Epithelial cell of esophagus (primary cell): ENCODE results near the gene SHC1.

Experiments used
- DNase-seq: peaks from one replicate; pipeline ENCODE4 v3.0.0; 2010; ENCODE audit warnings: low read depth
- H3K4me3 ChIP-seq: 2 replicates; pipeline ENCODE4 v1.5.1; 2011; ENCODE audit warnings: mild to moderate bottlenecking, low read length, control low read depth
- CTCF ChIP-seq: IDR thresholded peaks from 2 replicates; pipeline ENCODE4 v1.5.1; 2011; ENCODE audit warnings: low read depth, mild to moderate bottlenecking, low read length, control low read depth, inconsistent platforms; ENCODE audit not compliant: insufficient read depth; ENCODE audit errors: missing control alignments

Gene SHC1

GRCh38 chr1:155006601-155007101, 36.1 kb upstream of the SHC1 start:
- TF ChIP-seq CTCF = no peak
- H3K4me3 ChIP-seq = peak overlapping the region; percentile 64

GRCh38 chr1:155005076-155006011, 34.8 kb upstream of the SHC1 start:
- peak overlapping the region; percentile 89 for H3K4me3 ChIP-seq
- no peak for TF ChIP-seq CTCF
- DNase-seq = peak; percentile 63

More at GRCh38 chr1:155006601-155007101, 36.1 kb upstream of the SHC1 start:
- no peak for DNase-seq

- no peak for DNase-seq
- H3K4me3 ChIP-seq = peak overlapping the region; percentile 89
- TF ChIP-seq CTCF = no peak
Measured at GRCh38 chr1:155004352-155005075, 34.0 kb upstream of the SHC1 start.

GRCh38 chr1:155003766-155004351, 33.3 kb upstream of the SHC1 start:
- no peak for TF ChIP-seq CTCF
- H3K4me3 ChIP-seq = peak overlapping the region; percentile 89
- DNase-seq = no peak

- peak; percentile 48 for DNase-seq
- TF ChIP-seq CTCF = no peak
- peak overlapping the region; percentile 89 for H3K4me3 ChIP-seq
Measured at GRCh38 chr1:155003227-155003765, 32.7 kb upstream of the SHC1 start.

- H3K4me3 ChIP-seq = peak within 1 kb of the TSS; percentile 89
- DNase-seq = peak; percentile 35
- no peak for TF ChIP-seq CTCF
Measured at GRCh38 chr1:155002464-155003226, 32.1 kb upstream of the SHC1 start, which contains the start of gene ZBTB7B. TSS of gene ZBTB7B (plus strand) at chr1:155002802. CDS start at chr1:155014661, 11,859 bp downstream.
